ENCODE results near the gene USHBP1.

Gene USHBP1

DNA sequence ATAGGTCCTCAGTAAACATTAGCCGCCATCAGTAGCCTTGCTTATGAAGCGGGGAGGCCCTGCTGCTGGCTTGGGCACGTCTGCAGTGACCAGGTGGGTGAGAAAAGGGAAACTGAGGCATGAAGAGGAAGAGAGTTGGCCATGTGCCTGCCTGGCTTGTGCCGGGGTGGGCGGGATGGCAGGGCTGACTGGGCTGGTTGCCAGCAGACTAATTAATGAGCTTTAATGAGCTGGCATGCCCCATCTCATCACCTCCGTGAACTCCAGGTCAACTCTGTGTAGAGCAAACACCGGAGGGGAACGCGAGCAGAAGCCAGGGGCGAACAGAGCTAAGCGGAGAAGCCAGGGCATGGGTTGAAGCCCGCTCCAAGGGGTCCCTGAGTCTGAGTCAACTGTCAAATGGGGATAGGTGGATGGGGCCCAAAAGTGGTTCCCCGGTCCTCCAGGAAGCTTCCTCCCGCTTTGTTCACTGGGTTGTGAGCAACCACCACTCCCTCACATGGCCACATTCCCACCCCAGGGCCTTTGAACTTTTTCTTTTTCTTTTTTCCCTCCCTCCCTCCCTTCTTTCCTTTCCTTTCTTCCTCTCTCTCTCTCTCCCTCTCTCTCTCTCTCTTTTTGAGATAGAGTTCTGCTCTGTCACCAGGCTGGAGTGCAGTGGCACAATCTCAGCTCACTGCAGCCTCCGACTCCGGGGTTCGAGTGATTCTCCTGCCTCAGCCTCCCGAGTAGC is 27.6 kb downstream of the USHBP1 start:
- no peak for DNase-seq

DNA sequence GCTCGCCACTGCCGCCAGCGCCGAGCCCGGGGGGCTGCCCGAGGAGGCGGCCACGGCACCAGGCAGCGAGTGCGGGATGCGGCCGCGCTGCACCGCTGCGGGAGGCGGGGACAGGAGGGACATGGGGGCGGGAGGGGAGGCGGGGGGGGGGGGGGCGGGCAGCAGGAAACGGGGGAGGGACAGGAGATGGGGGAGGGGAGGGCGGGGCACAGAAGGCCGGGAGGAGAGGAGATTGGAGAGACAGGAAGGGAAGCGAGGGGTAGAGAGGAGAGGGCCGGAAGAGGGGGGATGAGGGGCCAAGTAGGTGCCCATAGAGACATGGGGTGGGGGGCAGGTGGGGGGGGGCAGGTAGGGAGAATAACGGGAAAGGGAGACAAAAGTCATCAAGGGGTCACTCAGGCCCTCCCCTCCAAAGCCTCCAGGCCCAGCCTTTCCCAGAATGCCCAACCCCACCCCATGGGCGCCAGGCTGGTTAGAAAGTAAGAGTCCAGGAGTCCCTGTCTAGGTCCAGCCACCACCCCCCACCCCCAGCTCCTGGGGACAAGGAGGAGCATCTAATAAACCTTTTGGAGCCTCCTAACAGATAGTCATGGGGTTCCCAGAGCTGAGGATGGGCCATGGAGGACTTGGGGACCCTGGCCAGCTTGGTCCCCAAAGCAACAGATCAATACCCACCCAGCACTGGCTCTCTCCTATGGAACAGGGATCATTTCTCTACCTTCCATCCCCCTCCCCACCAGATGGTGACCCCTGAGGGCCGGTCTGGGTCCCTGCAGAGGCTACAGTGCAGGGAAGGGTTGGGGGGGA is 28.4 kb downstream of the USHBP1 start:
- DNase-seq, result peak; percentile 52

DNA sequence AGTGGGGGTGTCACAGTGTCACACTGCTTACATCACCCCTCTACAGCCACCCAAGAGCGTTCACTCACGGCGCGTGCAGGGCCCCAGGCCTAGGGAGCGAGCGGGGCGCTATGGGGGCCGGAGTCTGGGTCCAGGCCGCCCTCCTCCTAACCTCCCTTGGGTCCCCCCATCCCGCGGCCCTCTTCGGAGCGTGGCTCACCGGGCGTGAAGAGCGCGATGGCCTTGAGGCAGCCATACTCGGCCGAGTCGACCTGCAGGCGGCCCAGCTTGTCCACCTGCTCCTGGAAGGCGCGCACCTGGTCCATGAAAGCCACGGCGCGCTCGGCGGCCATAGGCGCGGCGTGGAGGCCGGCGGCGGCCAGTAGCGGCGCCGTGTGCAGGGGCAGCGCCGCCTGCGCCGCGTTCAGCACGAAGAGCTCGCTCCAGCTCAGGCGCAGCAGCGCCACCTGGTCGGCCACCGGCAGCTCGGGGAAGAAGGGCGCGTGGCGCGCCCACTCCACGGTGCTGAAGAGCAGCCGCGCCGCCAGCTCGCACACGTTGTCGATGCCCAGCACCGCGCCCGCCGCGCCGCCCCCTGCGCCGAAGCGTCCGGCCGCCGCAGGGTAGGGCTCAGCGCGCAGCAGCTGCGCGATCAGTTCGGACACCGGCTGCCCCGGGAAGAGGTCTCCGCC is 29.1 kb downstream of the USHBP1 start:
- DNase-seq, result peak; percentile 79

DNA sequence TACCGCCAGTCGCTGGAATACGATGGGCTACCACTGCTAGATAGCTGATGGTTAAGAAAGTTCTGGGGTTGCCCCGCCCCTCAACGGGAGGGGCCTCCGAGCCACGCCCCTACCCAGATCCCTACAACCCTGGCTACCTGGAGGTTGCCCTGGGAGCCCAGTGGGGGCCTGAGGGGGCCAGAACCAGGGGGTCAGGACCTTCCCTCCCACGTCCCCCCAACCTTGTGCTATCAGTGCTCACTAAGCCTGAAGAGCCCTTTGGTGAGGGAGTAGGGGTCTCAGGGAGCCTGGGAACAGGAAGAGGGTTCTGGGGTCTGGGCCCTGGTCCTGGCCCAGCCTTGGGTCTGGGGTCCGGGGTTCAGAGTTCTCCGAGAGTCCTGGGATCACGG is 29.6 kb downstream of the USHBP1 start:
- DNase-seq, result peak; percentile 76

DNA sequence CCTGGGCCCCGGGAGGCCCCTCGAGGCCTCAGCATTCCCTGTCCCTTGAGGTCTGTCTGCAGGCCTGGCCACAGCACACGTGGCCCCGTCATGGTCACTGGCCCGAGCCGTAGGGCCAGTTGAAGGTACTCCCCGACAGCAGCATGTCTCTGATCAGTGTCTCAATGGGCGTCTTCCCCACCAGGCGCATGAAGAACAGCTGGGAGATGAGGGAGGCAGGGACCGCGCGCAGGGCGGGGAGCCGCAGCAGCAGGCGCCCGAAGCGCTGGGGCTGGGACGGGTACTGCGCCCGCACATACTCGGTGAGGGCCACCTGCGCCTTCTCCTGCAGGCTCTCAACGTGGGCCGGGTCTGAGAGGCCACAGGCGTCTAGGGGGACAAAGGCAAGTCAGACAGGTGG is 32.3 kb downstream of the USHBP1 start:
- no peak for DNase-seq

DNA sequence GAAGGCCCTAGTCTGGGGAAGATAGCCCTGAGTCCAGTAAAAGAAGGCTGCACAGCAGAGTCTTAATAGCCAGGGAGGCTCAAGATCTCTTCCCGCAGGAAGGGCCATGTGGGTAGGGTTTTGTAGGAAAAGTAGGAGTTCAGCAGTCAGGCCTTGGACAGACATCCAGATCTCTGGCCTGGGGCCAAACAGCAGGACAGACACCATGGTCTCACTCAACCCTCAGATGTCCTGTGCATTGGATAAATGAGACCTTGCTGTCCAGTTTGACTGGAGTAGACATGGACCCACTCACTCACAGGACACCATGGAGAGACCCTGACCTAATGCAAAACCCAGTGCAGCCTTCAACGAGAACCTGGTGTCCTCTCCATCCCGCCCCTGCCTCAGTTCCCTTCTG is 34.7 kb downstream of the USHBP1 start:
- DNase-seq, result no peak

DNA sequence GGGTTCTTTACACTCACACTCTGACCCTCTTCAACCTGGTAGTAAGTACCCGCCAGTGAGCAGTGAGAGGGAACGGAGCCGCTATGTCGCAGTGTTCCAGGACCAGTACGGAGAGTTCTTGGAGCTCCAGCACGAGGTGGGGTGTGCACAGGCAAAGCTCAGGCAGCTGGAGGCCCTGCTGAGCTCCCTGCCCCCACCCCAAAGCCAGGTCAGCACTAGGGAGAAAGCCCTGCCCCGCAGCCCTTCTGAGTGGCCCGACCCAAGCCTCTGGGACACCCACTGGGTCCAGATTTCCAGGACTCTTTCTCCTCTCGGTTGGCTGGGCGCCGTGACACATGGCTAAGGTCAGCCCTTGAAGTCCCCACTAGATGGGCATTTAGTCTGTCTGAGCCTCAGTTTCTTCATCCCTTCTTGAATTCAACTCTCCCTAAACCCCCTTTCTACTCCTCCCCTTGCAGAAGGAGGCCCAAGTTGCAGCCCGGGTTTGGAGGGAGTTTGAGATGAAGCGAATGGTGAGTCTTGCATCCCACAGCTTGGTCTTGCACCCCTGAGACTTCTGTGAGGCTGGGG is 36.7 kb downstream of the USHBP1 start:
- DNase-seq, result no peak

DNA sequence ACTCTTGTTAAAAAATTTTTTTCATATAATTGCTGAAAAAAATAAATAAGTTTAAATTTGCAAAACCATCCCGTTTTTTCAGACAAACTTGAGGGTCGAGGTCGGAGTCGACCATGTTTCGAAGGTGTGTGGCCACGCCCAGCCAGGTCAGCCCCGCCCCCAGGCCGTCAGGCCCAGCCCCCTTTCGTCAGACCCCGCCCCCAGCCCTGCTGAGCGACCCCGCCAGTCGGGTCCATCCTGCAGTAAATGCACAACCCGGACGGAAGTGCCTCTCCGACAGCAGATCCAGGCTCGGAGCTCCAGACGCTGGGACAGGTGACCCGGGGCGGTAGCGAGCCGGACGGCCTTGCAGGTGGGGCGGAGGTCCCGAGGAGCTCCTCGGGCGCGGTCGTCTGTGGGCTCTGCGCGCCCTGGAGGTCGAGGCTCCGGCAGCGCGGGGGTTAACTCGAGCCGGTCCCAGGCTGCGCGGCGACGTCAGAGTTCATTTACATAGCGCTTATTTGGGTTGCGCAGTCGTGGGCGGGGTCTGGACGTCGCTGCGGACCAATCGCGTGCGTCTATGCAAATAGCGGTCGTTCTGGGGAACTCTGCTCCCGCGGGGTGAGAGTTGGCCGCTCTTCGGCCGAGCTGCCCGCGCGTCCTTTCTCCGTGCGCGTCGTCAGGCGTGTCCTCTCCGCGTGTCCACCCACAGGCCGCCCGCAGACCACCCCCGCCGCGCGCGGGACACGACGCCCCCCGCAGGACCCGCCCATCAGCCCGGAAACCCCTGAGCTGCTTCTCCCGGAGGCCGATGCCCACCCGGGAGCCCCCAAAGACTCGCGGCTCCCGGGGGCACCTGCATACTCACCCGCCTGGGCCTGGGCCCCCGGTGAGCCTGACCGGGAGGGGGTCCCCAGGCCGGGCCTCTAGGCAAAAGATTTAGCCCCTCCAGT is 38.3 kb downstream of the USHBP1 start, which contains the start of gene OCEL1:
Gene OCEL1, plus strand, starts transcription at position 225 of the 932 bp plus-strand sequence. Its CDS starts 22 bp downstream, at position 247.
- DNase-seq, result peak; percentile 97

DNA sequence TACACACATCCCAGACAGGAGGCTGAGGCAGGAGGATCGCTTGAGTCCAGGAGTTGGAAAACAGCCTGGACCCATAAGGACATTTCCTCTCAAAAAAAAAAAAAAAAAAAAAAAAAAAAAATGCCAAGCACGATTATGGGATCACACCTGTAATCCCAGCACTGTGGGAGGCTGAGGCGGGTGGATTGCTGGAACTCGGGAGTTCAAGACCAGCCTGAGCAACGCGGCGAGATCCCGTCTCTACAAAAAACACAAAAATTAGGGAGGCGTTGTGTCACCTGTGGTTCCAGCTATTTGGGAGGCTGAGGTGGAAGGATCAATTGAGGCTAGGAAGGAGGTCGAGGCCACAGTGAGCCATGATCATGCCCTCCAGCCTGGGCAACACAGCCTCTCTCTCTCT is 39.5 kb downstream of the USHBP1 start:
- DNase-seq, result no peak

DNA sequence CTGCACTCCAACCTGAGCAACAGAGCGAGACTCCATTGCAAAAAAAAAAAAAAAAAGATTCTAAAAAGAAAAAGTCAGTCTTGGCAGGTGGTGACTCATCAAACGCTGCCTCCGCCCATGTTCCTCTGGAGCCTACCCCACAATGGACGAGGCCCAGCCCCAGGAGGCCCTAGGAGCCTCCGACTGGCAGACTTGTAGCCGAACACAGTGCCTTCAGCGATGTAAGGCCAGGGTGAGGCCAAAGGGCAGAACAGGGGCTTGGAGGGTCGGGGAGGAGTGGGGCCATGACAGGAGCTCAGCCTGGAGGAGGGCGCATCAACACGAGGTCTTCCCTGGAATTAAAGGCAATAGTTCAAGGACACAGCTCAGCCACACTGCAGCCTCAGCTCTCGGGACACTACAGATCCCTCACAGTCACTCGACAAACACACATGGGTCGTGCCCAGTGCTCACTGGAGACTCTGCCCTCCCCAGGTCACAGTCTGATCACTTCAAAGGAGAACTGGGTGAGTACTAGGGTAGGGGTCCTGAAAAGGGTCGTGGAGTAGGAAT is 44.3 kb downstream of the USHBP1 start:
- no peak for DNase-seq

DNA sequence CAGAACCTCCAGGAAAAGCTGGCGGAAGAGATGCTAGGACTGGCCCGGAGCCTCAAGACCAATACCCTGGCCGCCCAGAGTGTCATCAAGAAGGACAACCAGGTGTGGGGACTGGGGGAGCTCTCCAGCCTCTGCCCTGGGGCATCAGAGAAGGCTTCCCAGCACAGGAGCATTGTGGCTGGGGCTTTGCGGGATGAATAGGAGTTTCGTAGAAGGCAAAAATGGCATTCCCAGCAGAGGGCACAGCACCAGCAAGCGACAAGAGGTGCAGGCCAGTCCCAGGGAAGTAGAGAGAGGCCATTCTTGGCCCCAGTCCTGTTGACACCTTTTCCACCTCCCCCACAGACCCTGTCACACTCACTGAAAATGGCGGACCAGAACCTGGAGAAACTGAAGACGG is 45.3 kb downstream of the USHBP1 start:
- DNase-seq, result no peak

DNA sequence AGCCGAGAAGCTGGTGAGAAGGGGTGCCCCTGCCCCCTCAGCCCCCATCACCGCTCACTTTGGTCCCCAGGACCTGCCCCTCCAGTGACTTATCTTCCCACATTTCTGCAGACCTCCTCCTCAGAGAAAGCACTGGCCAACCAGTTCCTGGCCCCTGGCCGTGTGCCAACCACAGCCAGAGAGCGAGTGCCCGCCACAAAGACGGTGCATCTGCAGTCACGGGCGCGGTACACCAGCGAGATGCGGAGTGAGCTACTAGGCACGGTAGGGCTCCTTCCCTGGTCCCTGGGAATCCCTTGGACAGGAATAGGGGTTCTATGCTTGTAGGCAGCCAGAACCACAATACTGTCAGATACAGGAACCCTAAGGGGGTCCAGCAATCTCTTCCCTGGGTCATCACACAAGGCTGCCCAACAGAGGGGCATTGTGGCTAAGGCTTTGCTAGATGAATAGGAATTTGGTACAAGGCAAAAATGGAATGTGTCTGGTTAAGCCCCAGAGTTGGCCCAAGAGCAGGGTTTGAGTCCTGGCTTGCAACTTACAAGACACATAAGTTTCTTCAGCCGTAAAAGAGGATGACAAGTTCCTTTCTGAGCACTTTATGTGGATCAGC is 48.4 kb downstream of the USHBP1 start:
- DNase-seq, result no peak

DNA sequence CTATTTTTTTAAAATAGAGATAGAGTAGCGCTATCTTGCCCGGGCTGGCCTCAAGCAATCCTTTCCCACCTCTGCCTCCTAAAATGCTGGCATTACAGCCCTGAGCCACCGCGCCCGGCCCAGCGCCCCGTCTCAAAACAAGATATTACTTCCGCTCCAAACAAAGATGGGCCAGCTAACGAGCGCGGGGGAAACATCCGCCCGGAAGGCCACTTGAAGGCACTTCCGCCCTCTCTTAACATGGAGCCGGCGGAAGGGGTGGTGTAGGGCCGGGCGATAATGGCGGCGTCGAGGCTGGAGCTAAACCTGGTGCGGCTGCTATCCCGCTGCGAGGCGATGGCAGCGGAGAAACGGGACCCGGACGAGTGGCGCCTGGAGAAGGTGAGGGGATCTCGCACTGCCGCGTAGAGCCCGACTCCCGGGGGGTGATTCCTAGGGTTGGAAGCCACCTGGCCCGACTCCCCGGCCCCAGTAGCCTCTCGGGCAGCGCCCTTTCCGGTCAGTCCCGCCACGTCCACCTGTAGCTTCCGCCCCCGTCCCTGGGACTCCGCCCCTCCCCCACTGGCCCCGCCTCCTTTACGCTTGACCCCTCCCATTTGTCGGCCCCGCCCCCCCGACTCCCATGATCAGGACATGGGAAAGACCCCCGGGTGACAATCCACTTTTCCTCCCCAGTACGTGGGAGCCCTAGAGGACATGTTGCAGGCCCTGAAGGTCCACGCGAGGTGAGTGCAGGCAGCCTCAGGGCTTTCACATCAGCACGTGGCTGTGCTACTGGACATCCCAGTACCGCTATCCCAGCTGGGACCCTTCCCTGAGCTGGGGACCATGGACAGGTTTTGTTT is 49.2 kb downstream of the USHBP1 start, which contains the start of gene USE1:
Gene USE1, plus strand, starts transcription at position 231 of the 845 bp plus-strand sequence. Its CDS starts 49 bp downstream, at position 280.
- peak; percentile 93 for DNase-seq

DNA sequence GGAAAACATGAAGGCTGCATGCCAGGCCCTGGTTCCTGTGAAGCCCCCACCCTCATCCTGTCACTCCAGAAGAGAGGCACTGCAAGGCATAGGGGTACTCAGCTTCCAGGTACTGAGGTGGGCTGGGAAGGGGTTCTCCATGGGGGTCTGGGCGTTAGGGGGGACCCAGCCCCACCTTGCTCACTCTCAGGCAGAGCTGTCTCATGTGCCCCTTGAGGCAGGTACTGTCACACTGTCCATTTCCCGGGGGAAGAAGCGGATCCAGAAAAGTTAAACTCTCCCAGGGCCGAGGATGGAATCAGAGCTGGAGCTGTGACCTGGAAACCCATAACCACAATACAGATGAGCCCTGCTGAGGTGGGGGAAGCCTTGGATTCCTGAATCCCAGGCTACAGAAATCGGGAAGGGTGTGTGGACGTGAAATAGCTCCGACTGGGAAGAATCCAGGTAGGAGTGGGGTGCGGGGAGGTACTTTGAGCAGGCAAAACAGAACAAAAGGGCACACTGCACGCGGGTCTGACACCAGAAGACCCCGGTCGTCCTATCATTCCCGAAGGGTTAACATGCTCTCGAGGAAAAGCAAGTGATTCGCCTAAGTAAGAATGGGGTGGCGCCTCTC is 49.9 kb downstream of the USHBP1 start:
- DNase-seq, result no peak

DNA sequence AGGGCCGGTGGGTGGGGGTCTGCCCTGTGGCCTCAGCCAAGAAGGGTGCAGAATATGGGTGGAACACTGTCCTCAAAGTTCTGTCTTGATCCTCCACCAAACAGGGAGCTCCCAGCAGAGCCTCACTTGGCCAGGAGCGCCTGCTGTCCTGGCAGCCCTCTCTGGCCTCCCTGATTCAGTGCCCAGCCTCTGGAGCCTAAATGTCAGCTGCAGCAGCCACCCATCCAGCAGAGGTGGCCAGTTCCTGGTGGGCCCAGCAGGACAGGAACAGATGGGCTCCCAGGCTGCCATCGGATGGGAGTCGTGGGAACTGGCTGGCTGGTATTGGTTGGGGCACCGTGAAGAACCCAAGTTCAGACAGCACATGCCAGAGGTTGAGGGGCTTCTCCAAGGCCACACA is 51.2 kb downstream of the USHBP1 start:
- DNase-seq, result no peak

DNA sequence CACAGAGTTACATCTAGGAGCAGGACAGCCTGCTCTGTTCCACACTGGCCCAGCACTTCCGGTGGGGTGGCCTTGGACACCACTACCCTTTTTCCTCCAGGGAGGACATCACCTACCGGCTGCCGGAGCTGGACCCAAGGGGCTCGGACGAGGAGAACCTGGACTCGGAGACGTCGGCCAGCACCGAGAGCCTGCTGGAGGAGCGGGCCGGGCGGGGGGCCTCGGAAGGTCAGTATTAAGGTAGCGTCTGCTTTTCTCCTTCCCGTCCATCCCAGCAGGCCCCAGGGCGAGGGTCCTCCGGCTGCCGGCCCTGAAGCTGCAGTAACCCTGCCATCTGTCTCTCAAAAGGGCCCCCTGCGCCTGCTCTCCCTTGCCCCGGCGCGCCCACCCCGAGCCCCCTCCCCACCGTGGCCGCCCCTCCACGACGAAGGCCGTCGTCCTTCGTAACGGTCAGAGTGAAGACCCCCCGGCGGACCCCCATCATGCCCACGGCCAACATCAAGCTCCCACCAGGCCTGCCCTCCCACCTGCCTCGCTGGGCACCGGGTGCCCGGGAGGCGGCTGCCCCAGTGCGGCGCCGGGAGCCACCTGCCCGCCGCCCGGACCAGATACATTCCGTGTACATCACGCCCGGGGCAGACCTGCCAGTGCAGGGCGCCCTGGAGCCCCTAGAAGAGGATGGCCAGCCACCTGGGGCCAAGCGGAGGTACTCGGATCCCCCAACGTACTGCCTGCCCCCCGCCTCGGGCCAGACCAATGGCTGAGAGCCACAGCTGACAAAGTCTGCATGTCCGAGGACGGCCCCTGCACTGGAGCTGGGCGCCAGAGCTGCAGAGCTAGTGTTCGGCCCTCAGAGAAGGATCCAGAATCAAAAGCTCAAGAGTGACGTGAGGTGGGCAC is 52.7 kb downstream of the USHBP1 start:
- DNase-seq, result no peak

DNA sequence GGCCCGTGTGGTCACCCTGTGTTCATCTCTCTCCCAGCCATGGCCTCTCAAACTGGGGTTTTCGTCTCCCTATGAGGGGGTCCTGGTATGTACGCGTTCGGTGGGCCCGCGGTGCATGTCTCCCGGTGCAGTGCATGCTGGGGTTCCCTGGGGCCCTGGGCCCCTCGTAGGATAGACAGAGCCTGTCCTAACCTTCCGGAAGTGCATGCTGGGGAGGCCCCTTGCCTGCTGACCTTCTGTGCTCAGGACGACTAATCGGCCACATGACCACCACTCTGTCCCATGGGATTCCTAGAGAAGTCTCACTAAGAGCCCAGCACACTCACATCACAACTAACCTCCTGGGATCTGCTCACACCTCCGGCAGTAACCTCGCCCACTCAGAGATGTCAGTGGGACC is 54.2 kb downstream of the USHBP1 start:
- no peak for DNase-seq

DNA sequence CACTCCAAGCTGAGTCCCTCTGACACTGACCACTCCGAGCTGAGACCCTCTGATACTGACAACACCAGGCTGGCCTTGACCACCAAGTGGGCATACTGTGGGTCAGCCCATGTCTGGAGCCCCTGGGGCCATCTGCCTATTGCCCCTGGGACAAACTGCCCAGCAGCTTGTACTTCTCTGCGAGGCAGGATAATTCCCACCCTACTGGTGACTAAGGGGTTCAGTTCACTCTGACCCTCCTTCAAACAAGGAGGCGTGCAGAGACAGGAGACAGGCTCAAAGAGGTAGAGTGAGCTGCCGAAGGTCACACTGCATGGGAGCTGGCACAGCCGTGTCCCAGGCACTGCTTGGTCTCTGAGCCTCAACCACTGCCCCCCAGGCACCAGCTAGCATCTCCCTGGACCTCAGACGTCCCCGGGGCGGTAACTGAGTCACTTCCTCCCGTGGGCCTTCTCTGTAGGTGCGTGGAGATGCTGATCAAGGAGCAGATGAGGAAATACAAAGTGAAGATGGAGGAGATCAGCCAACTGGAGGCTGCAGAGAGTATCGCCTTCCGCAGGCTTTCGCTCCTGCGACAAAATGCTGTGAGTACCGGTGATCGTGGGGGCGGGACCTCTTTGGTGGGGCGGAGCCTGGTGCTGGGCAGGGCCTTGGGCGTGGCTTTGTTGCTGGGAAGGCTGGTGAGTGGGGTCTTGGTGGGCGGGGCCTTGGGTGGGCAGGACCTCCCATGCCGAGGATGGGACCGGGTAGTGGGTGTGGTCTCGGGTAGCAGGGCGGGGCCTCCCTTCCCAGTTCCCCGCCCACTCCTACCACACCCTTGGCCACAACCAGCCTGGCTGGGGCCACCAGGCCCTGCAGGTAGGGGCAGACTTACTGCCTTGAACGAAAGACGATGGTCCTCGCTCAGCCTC is 55.2 kb downstream of the USHBP1 start:
- DNase-seq, result peak; percentile 70
